ENCODE data around the gene PAK3.

The PAK3 gene

DNA sequence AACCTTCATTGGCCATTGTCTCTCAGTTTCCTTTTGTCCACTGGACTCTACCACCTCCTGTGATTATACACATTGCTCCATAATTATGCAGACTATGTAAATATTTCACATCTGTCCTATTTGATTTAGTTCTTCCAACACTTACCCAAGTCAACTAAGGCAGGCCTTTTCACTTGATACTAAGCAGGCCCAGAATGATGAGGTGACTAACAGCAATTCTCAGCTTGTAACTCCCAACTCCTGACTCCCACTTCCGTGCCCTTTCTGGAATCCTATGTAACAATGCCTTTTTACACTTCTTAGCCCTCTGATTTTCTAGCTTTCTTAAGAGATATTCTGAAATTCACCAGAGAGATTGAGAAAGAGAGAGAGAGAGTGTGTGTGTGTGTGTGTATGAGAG lies 6.6 kb downstream of the PAK3 start:
- Histone ChIP-seq H3K36me3 (peaks cover 0 to 20% (median 6%) of the 10 kb centered on the region in 3 donors), H3K4me3 (no peak overlapping the region), H3K4me1 (peaks cover 0 to 21% (median 4%) of the 10 kb centered on the region in 4 donors), H3K9me3 (no peaks in the 10 kb centered on the region), H3K27ac (no peak overlapping the region), H3K27me3 (no peaks in the 10 kb centered on the region)
- no peak for DNase-seq
- TF ChIP-seq, protein P1, sequence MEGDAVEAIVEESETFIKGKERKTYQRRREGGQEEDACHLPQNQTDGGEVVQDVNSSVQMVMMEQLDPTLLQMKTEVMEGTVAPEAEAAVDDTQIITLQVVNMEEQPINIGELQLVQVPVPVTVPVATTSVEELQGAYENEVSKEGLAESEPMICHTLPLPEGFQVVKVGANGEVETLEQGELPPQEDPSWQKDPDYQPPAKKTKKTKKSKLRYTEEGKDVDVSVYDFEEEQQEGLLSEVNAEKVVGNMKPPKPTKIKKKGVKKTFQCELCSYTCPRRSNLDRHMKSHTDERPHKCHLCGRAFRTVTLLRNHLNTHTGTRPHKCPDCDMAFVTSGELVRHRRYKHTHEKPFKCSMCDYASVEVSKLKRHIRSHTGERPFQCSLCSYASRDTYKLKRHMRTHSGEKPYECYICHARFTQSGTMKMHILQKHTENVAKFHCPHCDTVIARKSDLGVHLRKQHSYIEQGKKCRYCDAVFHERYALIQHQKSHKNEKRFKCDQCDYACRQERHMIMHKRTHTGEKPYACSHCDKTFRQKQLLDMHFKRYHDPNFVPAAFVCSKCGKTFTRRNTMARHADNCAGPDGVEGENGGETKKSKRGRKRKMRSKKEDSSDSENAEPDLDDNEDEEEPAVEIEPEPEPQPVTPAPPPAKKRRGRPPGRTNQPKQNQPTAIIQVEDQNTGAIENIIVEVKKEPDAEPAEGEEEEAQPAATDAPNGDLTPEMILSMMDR (IDR thresholded peaks at IDR 0.05): no peak
- intact Hi-C loops (cut with DNase I; ENCODE audit: low total_unique reads): no loop called here

DNA sequence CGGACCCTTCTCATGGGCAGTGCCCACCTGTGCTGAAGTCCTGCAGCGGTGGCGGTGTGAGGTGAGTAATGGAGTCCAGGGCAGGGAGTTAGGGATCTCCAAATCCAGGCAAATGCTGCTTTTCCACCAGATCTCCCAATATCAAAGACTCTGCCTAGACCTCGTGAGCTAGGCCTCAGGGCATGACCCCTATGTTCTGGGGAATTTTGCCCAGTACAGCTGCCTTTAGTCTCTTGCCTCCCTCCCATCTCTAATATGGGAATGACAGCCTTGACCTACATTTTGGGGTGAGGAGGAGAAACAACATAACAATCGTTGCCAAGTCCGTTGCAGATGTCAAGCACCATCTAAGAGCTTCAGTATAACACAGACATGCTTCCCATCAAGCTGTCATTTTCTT lies 7.3 kb downstream of the PAK3 start:
- no peak for DNase-seq
- Histone ChIP-seq H3K4me3 (no peak overlapping the region), H3K36me3 (peaks cover 0 to 20% (median 6%) of the 10 kb centered on the region in 3 donors), H3K27ac (no peak overlapping the region), H3K27me3 (no peaks in the 10 kb centered on the region), H3K4me1 (peaks cover 0 to 15% (median 4%) of the 10 kb centered on the region in 4 donors), H3K9me3 (no peaks in the 10 kb centered on the region)
- TF ChIP-seq, protein P1 (IDR thresholded peaks at IDR 0.05): no peak
- intact Hi-C loops (cut with DNase I; ENCODE audit: low total_unique reads): no loop called here

DNA sequence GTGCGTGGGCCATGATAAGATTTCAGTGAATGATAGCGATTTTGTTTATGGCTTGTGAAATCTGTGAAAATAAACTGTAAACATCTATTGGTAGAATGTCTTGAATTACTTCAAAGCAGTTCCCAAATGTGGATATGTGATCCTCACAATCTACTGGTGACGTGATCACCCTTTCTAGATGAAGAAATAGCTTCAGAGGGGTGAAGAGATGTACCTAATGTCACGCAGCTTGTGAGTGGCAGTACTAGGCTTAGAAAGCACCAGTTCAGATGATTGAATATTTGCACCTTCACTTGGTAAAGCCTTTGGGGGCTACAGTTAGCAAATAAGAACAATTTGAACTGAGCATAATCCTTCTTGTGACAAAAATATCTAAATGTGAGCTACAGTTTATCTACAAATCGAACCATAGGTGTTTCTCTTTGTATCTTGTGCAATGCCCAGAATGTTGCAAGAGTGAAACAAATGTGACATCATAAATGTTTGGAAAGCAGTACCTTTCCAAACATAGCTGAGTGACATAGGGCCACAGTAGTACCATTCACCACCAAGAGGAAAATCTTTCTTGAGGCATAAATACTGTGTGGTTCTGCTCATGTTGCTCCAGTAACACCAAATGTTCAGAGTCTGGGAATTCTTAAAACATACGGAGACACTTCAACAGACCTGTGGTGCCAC lies 14.2 kb downstream of the PAK3 start:
- Histone ChIP-seq H3K27ac (no peak overlapping the region), H3K4me1 (no peaks in the 10 kb centered on the region), H3K36me3 (peaks cover 0 to 10% (median 6%) of the 10 kb centered on the region in 3 donors), H3K4me3 (no peak overlapping the region), H3K9me3 (no peaks in the 10 kb centered on the region), H3K27me3 (no peaks in the 10 kb centered on the region)
- DNase-seq: no peak
- TF ChIP-seq, protein P1 (IDR thresholded peaks at IDR 0.05): no peak
- intact Hi-C loops (cut with DNase I; ENCODE audit: low total_unique reads): no loop called here

DNA sequence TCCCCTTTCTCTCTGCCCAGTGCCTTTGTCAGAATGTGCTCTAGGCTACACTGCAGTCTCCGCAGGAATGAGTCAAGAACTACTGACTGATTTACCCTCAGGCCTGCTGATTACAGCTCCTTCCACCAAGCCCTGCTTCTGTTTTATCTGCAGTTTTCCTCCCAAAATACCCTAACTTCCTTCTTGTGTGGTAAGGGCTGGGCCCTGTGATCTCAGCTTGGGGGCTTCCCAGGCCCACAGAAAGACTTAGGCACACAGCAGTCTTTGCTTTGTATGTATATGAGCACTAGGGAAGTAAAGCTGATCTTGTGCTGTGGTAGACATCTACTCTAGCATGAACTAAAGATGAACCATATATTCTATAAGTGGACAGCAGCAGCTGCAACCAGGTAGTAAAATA lies 18.8 kb downstream of the PAK3 start:
- intact Hi-C loops (cut with DNase I; ENCODE audit: low total_unique reads): no loop called here
- H3K27me3 ChIP-seq: no peaks in the 10 kb centered on the region

DNA sequence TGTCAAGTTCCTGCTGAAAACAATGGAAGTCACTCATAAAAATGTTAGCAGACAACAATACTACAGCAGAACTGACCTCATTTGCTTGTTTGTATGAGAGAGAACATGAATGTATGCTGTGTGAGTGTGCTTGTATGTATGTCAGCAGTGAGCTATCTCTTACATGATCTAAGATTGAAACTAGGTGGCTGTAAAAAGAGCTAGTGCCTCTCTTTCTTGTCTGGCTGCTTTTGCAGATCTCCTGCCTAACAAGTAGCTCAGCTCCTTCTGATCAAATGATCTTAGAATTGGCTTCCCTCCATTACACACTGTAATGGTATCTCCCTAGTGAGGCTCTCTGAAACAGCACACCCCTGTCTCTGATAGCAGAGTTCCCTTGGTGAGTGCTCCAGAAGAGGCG lies 20.7 kb downstream of the PAK3 start:
- Histone ChIP-seq H3K36me3 (no peaks in the 10 kb centered on the region), H3K4me3 (no peak overlapping the region), H3K9me3 (no peaks in the 10 kb centered on the region), H3K4me1 (peaks cover 0 to 5% (median 0%) of the 10 kb centered on the region in 4 donors), H3K27me3 (no peaks in the 10 kb centered on the region), H3K27ac (no peak overlapping the region)
- no peak for DNase-seq
- TF ChIP-seq, protein P1 (IDR thresholded peaks at IDR 0.05): no peak
- intact Hi-C loops (cut with DNase I; ENCODE audit: low total_unique reads): no loop called here

More for the DNA sequence above, 18.8 kb downstream of the PAK3 start:
- TF ChIP-seq, protein P1 (IDR thresholded peaks at IDR 0.05): no peak
- no peaks in the 10 kb centered on the region for H3K9me3 ChIP-seq
- H3K27ac ChIP-seq: no peak overlapping the region
- H3K4me3 ChIP-seq: no peak overlapping the region
- peaks cover 0 to 5% (median 0%) of the 10 kb centered on the region in 4 donors for H3K4me1 ChIP-seq
- no peak for DNase-seq
- H3K36me3 ChIP-seq: no peaks in the 10 kb centered on the region
